Tibial nerve (tissue), 4 donors: ENCODE data around the gene ARID5B. TPM values are rescaled to one million over a fixed set of nuclear protein-coding genes. Genes with fewer than 3 reads are reported as not detected.
A peak's percentile ranks its signal among the peaks of the same experiment; 100 is the strongest.

Experiments
- DNase-seq, 2 donors: peaks; one replicate each; pipeline ENCODE4 v3.0.0-alpha.2; 2019; ENCODE audit warnings: low spot score in 2 of 2
- H3K27ac ChIP-seq, 4 donors: fragments of 200-600 bp; sonication (generic) in 3 of 4; one replicate each; pipeline ENCODE4 v1.5.1; 2017 to 2019; ENCODE audit warnings: mild to moderate bottlenecking in 1 of 4
- H3K27me3 ChIP-seq, 2 donors: fragments of 200-600 bp; sonication (generic) in 1 of 2; one replicate each; pipeline versions ENCODE4 v1.5.1 to v1.6.0; 2017 to 2019
- H3K36me3 ChIP-seq, 3 donors: fragments of 200-600 bp; sonication (generic); one replicate each; pipeline ENCODE4 v1.5.1; 2018 to 2019
- H3K4me1 ChIP-seq, 4 donors: fragments of 200-600 bp; sonication (generic) in 3 of 4; one replicate each; pipeline ENCODE4 v1.5.1; 2017 to 2019
- H3K4me3 ChIP-seq, 4 donors: fragments of 200-600 bp; sonication (generic) in 3 of 4; one replicate each; pipeline ENCODE4 v1.5.1; 2017 to 2019; ENCODE audit warnings: mild to moderate bottlenecking in 1 of 4, moderate library complexity in 1 of 4
- H3K9me3 ChIP-seq, 4 donors: fragments of 200-600 bp; sonication (generic) in 3 of 4; one replicate each; pipeline ENCODE4 v1.5.1; 2017 to 2019
- EP300 ChIP-seq, 2 donors: sonication (generic); formaldehyde crosslinking; IDR thresholded peaks; one replicate each; pipeline ENCODE4 v1.6.1; 2017; ENCODE audit warnings: antibody characterized with exemption in 2 of 2, mild to moderate bottlenecking in 1 of 2
- POLR2A ChIP-seq, 2 donors: fragments of 450-650 bp; IDR thresholded peaks; one replicate each; pipeline ENCODE4 v1.6.1; 2017; ENCODE audit warnings: antibody characterized with exemption in 2 of 2, mild to moderate bottlenecking in 2 of 2, moderate library complexity in 2 of 2
- WGBS, 2 donors: methylation state at CpG; one replicate each; pipeline ENCODE4 v1.1.5; 2018; 5-methylcytosine and 5-hydroxymethylcytosine counted together
- total RNA-seq, 4 donors: library from RNA; depleted of rRNA; stranded (reverse); fragments of >200 nt; gene quantifications; one replicate each; pipeline ENCODE4 v1.1.0, GENCODE V29; 2016
- TF ChIP-seq, protein P1 (sequence below), 5 experiments: fragments of 200-600 bp in 3 of 5; fragments of 450-650 bp in 2 of 5; sonication (generic) in 3 of 5; IDR thresholded peaks; one replicate each; pipeline ENCODE4 v1.5.1; 2016 to 2019; ENCODE audit warnings: antibody characterized with exemption in 5 of 5, mild to moderate bottlenecking in 3 of 5, moderate library complexity in 2 of 5

Gene ARID5B
- total RNA-seq, 4 donors from 2014 or later, result 47.4 to 82.2 (median 62.6) TPM

DNA sequence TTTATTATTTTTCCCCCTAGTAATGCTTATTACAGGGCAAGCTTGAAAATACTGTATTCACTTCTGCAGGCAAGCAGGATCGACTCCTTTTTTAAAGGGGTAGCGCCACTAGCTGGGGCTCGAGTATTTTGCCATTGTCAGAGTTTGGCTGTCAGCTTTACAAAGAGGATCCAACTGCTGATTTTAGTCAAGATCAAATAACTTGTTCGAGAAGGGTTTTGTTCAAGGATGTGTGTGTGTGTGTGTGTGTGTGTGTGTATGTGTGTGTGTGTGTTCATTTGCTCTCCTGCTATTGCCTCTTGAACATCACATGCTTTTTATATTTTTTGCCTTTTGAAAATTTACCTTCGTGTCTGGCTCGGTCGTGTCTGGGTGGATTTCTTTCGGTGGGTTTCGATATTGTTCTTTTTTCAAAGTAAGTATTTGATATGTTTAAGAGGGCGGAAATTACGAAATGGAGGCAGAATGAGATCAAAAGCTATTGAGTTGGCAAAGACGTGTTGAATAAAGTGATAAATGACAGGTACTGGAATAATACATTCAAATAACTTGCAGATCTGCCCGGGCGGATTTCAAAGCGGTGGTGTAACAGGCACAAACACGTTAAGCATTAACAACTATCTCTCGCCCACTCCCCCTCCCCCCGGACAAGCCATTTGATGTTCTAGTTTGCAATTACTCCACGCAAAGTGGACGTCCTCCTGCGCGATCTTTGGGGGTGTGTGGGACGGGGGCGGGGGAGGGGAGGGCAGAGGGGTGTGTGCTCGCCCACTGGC, 1.1 kb downstream of the ARID5B start:
- Histone ChIP-seq H3K4me3 (peak overlapping the region; percentile 60 to 93 (median 82)), H3K27me3 (no peaks in the 10 kb centered on the region), H3K9me3 (no peaks in the 10 kb centered on the region), H3K36me3 (no peaks in the 10 kb centered on the region), H3K27ac (peak overlapping the region; percentile 71 to 98 (median 92)), H3K4me1 (peaks cover 0 to 41% (median 17%) of the 10 kb centered on the region in 4 donors)
- peak; percentile 18 to 52 for DNase-seq
- TF ChIP-seq EP300 (IDR thresholded peaks at IDR 0.05), result peak in 1 of 2 donors; percentile 31
- TF ChIP-seq, protein P1, sequence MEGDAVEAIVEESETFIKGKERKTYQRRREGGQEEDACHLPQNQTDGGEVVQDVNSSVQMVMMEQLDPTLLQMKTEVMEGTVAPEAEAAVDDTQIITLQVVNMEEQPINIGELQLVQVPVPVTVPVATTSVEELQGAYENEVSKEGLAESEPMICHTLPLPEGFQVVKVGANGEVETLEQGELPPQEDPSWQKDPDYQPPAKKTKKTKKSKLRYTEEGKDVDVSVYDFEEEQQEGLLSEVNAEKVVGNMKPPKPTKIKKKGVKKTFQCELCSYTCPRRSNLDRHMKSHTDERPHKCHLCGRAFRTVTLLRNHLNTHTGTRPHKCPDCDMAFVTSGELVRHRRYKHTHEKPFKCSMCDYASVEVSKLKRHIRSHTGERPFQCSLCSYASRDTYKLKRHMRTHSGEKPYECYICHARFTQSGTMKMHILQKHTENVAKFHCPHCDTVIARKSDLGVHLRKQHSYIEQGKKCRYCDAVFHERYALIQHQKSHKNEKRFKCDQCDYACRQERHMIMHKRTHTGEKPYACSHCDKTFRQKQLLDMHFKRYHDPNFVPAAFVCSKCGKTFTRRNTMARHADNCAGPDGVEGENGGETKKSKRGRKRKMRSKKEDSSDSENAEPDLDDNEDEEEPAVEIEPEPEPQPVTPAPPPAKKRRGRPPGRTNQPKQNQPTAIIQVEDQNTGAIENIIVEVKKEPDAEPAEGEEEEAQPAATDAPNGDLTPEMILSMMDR (IDR thresholded peaks at IDR 0.05), result peak in 2 of 5 experiments; percentile 13 to 33
- peak; percentile 7 to 10 for TF ChIP-seq POLR2A (IDR thresholded peaks at IDR 0.05)
- WGBS, 2 donors, result 0 to 1% methylated on average over 20 to 22 of the region's 25 CpGs

DNA sequence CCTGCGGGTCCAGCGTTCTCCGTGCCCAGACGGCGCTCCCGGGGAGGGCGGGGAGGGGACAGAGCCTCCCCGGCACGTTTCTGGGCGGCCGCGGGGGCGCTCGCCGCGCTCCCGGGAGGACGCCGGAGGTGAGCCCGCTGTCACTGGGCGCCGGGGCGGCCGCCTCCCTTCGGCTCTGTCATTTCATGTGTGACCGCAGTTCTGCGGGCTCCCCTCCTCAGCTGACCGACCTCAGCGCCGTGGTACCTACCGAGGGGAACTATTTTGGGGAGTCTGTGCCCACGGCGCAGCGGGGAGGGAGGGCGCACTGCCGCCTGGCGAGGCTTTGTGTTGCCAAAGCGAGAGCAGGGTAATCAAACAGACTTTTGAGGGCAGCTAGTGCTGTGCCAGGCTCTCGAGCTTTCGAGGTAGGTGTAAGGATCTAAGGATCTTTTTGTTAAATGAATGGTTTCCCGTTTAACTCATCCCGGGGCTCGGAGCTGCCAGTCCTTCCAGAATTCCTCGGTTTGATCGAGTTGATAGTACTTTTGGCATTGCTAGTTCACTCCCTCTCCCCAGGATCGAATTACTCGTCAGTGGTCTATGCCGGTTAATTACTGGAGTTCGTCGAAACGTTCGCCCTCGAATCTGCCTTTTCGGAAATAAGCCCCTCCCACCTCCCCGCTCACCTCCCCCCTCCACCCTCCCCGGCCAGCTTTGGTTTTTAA, 1.9 kb downstream of the ARID5B start:
- Histone ChIP-seq H3K4me3 (peak overlapping the region; percentile 60 to 93 (median 82)), H3K9me3 (no peaks in the 10 kb centered on the region), H3K27ac (peak overlapping the region; percentile 71 to 98 (median 92)), H3K27me3 (no peaks in the 10 kb centered on the region), H3K4me1 (peaks cover 0 to 34% (median 16%) of the 10 kb centered on the region in 4 donors), H3K36me3 (no peaks in the 10 kb centered on the region)
- peak; percentile 18 to 50 for DNase-seq
- 0% methylated on average over 20 to 28 of the region's 56 CpGs for WGBS, 2 donors
- TF ChIP-seq EP300 (IDR thresholded peaks at IDR 0.05), result peak in 1 of 2 donors; percentile 52
- TF ChIP-seq, protein P1 (IDR thresholded peaks at IDR 0.05), result peak; percentile 8 to 52 (median 23)
- TF ChIP-seq POLR2A (IDR thresholded peaks at IDR 0.05), result peak; percentile 35 to 36

DNA sequence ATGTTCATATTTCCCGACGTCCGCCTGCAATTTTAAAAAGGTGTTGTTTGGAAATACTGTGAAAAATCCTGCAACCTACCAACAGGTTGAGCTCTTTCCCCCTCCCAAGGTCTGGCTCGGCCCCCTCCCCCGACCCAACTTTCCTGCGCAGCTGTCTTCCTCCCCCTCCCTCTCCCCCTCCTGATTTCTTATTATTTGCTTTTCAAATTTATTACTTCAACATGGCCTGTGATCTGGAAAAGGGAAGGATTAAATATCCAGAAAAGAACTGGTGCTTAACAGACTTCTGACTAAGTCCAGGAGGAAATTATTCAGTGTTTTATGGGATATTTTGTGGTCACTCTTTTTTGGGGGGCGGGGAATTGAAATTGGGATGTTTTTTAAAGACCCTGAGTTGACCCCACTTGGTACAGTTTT, 2.4 kb downstream of the ARID5B start:
- DNase-seq, result no peak

DNA sequence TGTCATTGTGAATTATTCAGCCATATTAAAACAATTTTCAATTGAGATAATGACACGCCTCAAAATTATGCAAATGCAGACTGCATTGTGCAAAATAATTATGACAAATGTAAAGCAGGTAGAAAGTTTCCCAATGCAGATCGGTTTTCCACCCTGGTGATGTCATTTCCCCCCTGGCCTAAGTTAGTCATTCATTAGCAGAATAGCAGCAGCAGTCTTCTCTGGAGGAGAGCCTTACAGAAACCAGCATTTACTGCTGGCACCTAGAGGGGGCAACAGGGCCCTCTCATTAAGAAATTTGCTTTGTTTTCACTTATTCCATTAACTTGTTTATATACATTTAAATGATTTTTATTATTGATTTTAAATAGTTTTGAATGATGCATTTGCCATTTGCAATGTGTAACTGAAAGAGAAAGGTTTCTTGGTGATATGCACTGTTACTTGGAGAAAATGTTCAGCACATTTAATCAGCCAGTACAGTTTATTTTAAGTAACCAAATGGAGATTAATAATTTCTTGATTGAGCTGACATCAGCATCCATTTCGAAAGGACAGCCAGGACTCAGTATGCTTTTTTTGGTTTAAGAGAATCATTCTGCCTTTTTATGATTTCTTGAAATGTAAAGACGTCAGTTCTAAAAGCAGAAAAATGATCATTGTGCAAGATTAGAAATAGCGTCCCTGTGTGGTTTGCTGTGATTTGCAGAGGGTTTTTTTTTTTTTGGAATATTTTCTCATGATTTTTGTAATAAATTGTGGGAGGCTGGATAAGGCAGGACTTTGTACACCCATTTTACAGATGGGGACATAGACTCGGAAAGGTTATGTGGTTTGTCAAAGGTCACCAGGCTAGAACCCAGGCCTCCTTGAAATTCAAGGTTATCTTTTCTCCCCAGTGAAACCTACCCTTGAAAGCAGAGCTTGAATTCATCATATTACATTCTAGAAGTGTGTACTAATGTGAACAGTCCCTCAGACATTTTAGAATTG, 3.5 kb downstream of the ARID5B start:
- H3K9me3 ChIP-seq, result no peaks in the 10 kb centered on the region
- 42 to 46% methylated on average over 6 of the region's 6 CpGs for WGBS, 2 donors
- no peak for TF ChIP-seq POLR2A (IDR thresholded peaks at IDR 0.05)
- TF ChIP-seq EP300 (IDR thresholded peaks at IDR 0.05), result peak in 1 of 2 donors; percentile 7
- TF ChIP-seq, protein P1 (IDR thresholded peaks at IDR 0.05), result peak in 2 of 5 experiments; percentile 8 to 15
- peak overlapping the region in 1 of 4 donors; percentile 60 for H3K4me3 ChIP-seq
- no peak for DNase-seq
- H3K4me1 ChIP-seq, result peaks cover 0 to 18% (median 11%) of the 10 kb centered on the region in 4 donors
- H3K27ac ChIP-seq, result peak overlapping the region in 3 of 4 donors; percentile 43 to 96 (median 89)
- H3K36me3 ChIP-seq, result no peaks in the 10 kb centered on the region
- no peaks in the 10 kb centered on the region for H3K27me3 ChIP-seq

More for the DNA sequence above, 2.4 kb downstream of the ARID5B start:
- WGBS, 2 donors, result 8 to 10% methylated on average over 7 of the region's 7 CpGs
- H3K4me3 ChIP-seq, result peak overlapping the region; percentile 60 to 93 (median 82)
- peak overlapping the region; percentile 71 to 98 (median 92) for H3K27ac ChIP-seq
- TF ChIP-seq EP300 (IDR thresholded peaks at IDR 0.05) (no peak), POLR2A (IDR thresholded peaks at IDR 0.05) (no peak)
- TF ChIP-seq, protein P1 (IDR thresholded peaks at IDR 0.05), result no peak
- H3K4me1 ChIP-seq, result peaks cover 0 to 28% (median 15%) of the 10 kb centered on the region in 4 donors
- no peaks in the 10 kb centered on the region for H3K36me3 ChIP-seq
- no peaks in the 10 kb centered on the region for H3K27me3 ChIP-seq
- no peaks in the 10 kb centered on the region for H3K9me3 ChIP-seq
